HepG2 (cell line): ENCODE data around the gene SH2D6. TPM values are rescaled to one million over a fixed set of nuclear protein-coding genes. Genes with fewer than 3 reads are reported as not detected.

Source experiments
- ATAC-seq: fragments of 200-7000 bp; cut with Tn5 transposase; 3 replicates; pipeline ENCODE4 v1.9.1; 2020; ENCODE audit warnings: mild to moderate bottlenecking, moderate library complexity
- BruUV-seq: library from RNA; stranded (reverse); fragments of 400-500 nt; replicated peaks from 2 replicates; lab custom pipeline; 2021; lab: Mats Ljungman, UMichigan
- CTCF ChIA-PET: fragments of 300-600 bp; formaldehyde crosslinking; extraction: SDS; loops from one replicate; lab custom pipeline; 2021; ENCODE audit warnings: low total read pairs, inconsistent platforms, low intra/inter-chr PET ratio; lab: Yijun Ruan, JAX
- POLR2A ChIA-PET: fragments of 350-600 bp; sonication (Branson Sonifier 250); formaldehyde crosslinking; loops from one replicate; lab custom pipeline; 2020; ENCODE audit warnings: antibody characterized with exemption, inconsistent platforms; lab: Yijun Ruan, JAX
- DNase-seq: peaks from one replicate; pipeline ENCODE4 v3.0.0-alpha.2; 2015; ENCODE audit warnings: low spot score
- FAIRE-seq: peaks from 3 replicates; lab custom pipeline; 2011; peaks lifted over from hg19 to GRCh38; lab: Jason Lieb, UNC
- H2AFZ ChIP-seq: one replicate; pipeline ENCODE4 v1.6.1; 2011; ENCODE audit warnings: low read length, inconsistent platforms
- H3K27ac ChIP-seq: fragments of 300-600 bp; 3 replicates; pipeline ENCODE4 v1.8.0; 2011; ENCODE audit warnings: mixed run types, mild to moderate bottlenecking, mixed read lengths, low read length, inconsistent platforms; ENCODE audit not compliant: insufficient read depth; ENCODE audit errors: extremely low read length
- H3K27me3 ChIP-seq, 2 experiments: fragments of 200-600 bp in 1 of 2; 2 replicates in 1 of 2; 3 replicates in 1 of 2; pipeline versions ENCODE4 v1.6.0 to v1.8.0; 2011; ENCODE audit warnings: low read length in 2 of 2, mild to moderate bottlenecking in 2 of 2, moderate library complexity in 2 of 2, inconsistent platforms in 1 of 2; ENCODE audit not compliant: insufficient read depth in 2 of 2, control insufficient read depth in 1 of 2
- H3K36me3 ChIP-seq, 2 experiments: fragments of 200-600 bp in 1 of 2; replicated peaks in 1 of 2; 2 replicates in 1 of 2; 3 replicates in 1 of 2; pipeline versions ENCODE4 v1.5.1 to v1.8.0; 2011; ENCODE audit warnings: low read length in 2 of 2, inconsistent platforms in 1 of 2; ENCODE audit not compliant: insufficient read depth in 2 of 2, control insufficient read depth in 1 of 2
- H3K4me1 ChIP-seq: 2 replicates; pipeline ENCODE4 v1.5.1; 2012; ENCODE audit warnings: low read length, inconsistent platforms; ENCODE audit not compliant: insufficient read depth
- H3K4me2 ChIP-seq: 2 replicates; pipeline ENCODE4 v1.6.0; 2011; ENCODE audit warnings: low read depth, low read length, inconsistent platforms
- H3K4me3 ChIP-seq, 3 experiments: fragments of 200-600 bp in 1 of 3; sonication (generic), shearing (Covaris generic) in 1 of 3; replicated peaks in 1 of 3; 2 replicates each; pipeline ENCODE4 v1.5.1; 2011 to 2016; ENCODE audit warnings: low read length in 3 of 3, inconsistent platforms in 2 of 3, low read depth in 2 of 3, mild to moderate bottlenecking in 2 of 3, control low read depth in 1 of 3, mixed read lengths in 1 of 3; ENCODE audit not compliant: insufficient read depth in 1 of 3
- H3K79me2 ChIP-seq: one replicate; pipeline ENCODE4 v1.6.1; 2011; ENCODE audit warnings: low read length, inconsistent platforms; ENCODE audit not compliant: insufficient read depth
- H3K9ac ChIP-seq: 2 replicates; pipeline ENCODE4 v1.6.0; 2011; ENCODE audit warnings: mild to moderate bottlenecking, low read depth, low read length, inconsistent platforms; ENCODE audit not compliant: insufficient read depth
- H3K9me3 ChIP-seq: 2 replicates; pipeline ENCODE4 v1.5.1; 2012; ENCODE audit warnings: mild to moderate bottlenecking, low read length
- H4K20me1 ChIP-seq: 2 replicates; pipeline ENCODE4 v1.6.0; 2011; ENCODE audit warnings: inconsistent platforms, mild to moderate bottlenecking, low read length, moderate library complexity; ENCODE audit not compliant: insufficient read depth
- KDM4B ChIP-seq: sonication (generic); formaldehyde crosslinking; IDR thresholded peaks from 2 replicates; pipeline ENCODE4 v1.4.0; 2020; ENCODE audit warnings: missing genetic modification reagents
- YY1 ChIP-seq: IDR thresholded peaks from 2 replicates; pipeline ENCODE4 v1.6.1; 2011; ENCODE audit warnings: low read length, low read depth, moderate library complexity, mild to moderate bottlenecking; ENCODE audit not compliant: insufficient read depth, insufficient replicate concordance
- ZNF329 ChIP-seq: sonication (generic); formaldehyde crosslinking; IDR thresholded peaks from 2 replicates; pipeline ENCODE4 v1.9.0; 2021; ENCODE audit warnings: low read depth, mild to moderate bottlenecking, missing genetic modification reagents
- ZNF496 ChIP-seq: sonication (generic); formaldehyde crosslinking; IDR thresholded peaks from 2 replicates; pipeline ENCODE4 v1.8.1; 2023; ENCODE audit warnings: mild to moderate bottlenecking, moderate library complexity, missing genetic modification reagents; ENCODE audit not compliant: insufficient replicate concordance
- WGBS: methylation state at CpG from one replicate; pipeline ENCODE4 v1.1.6; 2017; ENCODE audit warnings: low lambda C conversion rate; 5-methylcytosine and 5-hydroxymethylcytosine counted together
- in situ Hi-C: cut with HindIII; loops from 2 replicates; pipeline ENCODE4 v1.10.0; 2017; ENCODE audit warnings: low pct_unique_long_range_greater_than_20kb; ENCODE audit not compliant: extremely low pct_ligation_motif_present
- intact Hi-C: fragments of 100-400 bp; cut with micrococcal nuclease; formaldehyde crosslinking; loops from one replicate; pipeline ENCODE4 v1.10.0; 2022; ENCODE audit not compliant: unreplicated experiment
- polyA plus RNA-seq, 8 experiments: library from polyadenylated mRNA; depleted of rRNA in 3 of 8; stranded (reverse) in 7 of 8; unstranded in 1 of 8; fragments of >200 nt; fragmentation: Illumina TruSeq in 4 of 8; extraction: Trizol in 4 of 8; gene quantifications; 2 replicates each; pipeline versions ENCODE4 v1.2.1 to v1.2.3, GENCODE V29; 2011 to 2016; ENCODE audit warnings: low read depth in 4 of 8, missing spikeins in 1 of 8, mixed read lengths in 1 of 8; ENCODE audit not compliant: insufficient read depth in 1 of 8
- total RNA-seq, 5 experiments: library from RNA; depleted of rRNA; stranded (reverse); fragments of >200 nt; fragmentation: Illumina TruSeq; extraction: Trizol; gene quantifications; 2 replicates each; pipeline ENCODE4 v1.2.3, GENCODE V29; 2016; ENCODE audit warnings: low read depth in 1 of 5
- TF ChIP-seq, protein P1 (sequence below): sonication (generic); formaldehyde crosslinking; IDR thresholded peaks from 2 replicates; pipeline ENCODE4 v1.9.0; 2022; ENCODE audit warnings: missing genetic modification reagents, mild to moderate bottlenecking, borderline replicate concordance

Gene SH2D6
- total and polyA plus RNA-seq, 2 of the 13 experiments (the other 11 are each of a cell fraction or from before 2014, with no cell fraction given): 0.11 to 0.26 TPM

GRCh38 chr2:85457877-85458316 lies 39.4 kb downstream of the SH2D6 start:
- FAIRE-seq (no peak), ATAC-seq (no peak), DNase-seq (no peak)
- WGBS: 33% methylated on average over 6 of the region's 6 CpGs
- no TSS peak for BruUV-seq
- intact Hi-C loops: no loop called here
- Histone ChIP-seq H3K4me1 (peaks cover 52% of the 10 kb centered on the region), H3K27ac (no peak overlapping the region), H3K27me3 (peaks cover 3 to 20% of the 10 kb centered on the region in 2 experiments; a peak in 4 of 5 replicates), H3K36me3 (no peaks in the 10 kb centered on the region), H3K4me3 (no peak overlapping the region), H4K20me1 (no peaks in the 10 kb centered on the region), H3K9me3 (no peaks in the 10 kb centered on the region), H3K9ac (no peak overlapping the region), H3K4me2 (no peak overlapping the region), H2AFZ (no peak overlapping the region), H3K79me2 (no peaks in the 10 kb centered on the region)
- ChIA-PET CTCF (no interaction called here), POLR2A (interaction anchor here (1.0 to 3.6 kb wide), 2 partner anchors 10 to 81 kb away, joined by 3 to 21 read pairs; partner anchors contain the start of gene MAT2A)
- TF ChIP-seq, protein P1, sequence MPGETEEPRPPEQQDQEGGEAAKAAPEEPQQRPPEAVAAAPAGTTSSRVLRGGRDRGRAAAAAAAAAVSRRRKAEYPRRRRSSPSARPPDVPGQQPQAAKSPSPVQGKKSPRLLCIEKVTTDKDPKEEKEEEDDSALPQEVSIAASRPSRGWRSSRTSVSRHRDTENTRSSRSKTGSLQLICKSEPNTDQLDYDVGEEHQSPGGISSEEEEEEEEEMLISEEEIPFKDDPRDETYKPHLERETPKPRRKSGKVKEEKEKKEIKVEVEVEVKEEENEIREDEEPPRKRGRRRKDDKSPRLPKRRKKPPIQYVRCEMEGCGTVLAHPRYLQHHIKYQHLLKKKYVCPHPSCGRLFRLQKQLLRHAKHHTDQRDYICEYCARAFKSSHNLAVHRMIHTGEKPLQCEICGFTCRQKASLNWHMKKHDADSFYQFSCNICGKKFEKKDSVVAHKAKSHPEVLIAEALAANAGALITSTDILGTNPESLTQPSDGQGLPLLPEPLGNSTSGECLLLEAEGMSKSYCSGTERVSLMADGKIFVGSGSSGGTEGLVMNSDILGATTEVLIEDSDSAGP: no peak
- TF ChIP-seq KDM4B (CRISPR knock-in tag): no peak
- TF ChIP-seq ZNF329 (CRISPR knock-in tag): no peak
- no peak for TF ChIP-seq ZNF496 (CRISPR knock-in tag)
- no peak for TF ChIP-seq YY1
- in situ Hi-C loops: no loop called here
